ENCODE data around the gene SGCD.

Gene SGCD

GRCh38 chr5:156471893-156472292 is 144.9 kb downstream of the SGCD start:
- no peak for DNase-seq

- DNase-seq: no peak
These were observed 146.4 kb downstream of the SGCD start for GRCh38 chr5:156473269-156473908.

GRCh38 chr5:156474251-156474650 is 147.3 kb downstream of the SGCD start:
- no peak for DNase-seq

GRCh38 chr5:156475182-156476157 is 148.5 kb downstream of the SGCD start:
- no peak for DNase-seq

GRCh38 chr5:156476158-156476551 is 149.2 kb downstream of the SGCD start:
- DNase-seq: no peak

GRCh38 chr5:156476678-156477077 is 149.7 kb downstream of the SGCD start:
- no peak for DNase-seq

- no peak for DNase-seq
These were observed 150.2 kb downstream of the SGCD start for GRCh38 chr5:156477196-156477595.

- peak; percentile 62 for DNase-seq
These were observed 152.9 kb downstream of the SGCD start for GRCh38 chr5:156479849-156480248.

GRCh38 chr5:156481741-156482140 is 154.8 kb downstream of the SGCD start:
- DNase-seq: no peak

- DNase-seq: no peak
These were observed 155.9 kb downstream of the SGCD start for GRCh38 chr5:156482818-156483217.

- DNase-seq: no peak
These were observed 159.7 kb downstream of the SGCD start for GRCh38 chr5:156486394-156487238.

- DNase-seq: no peak
These were observed 164.8 kb downstream of the SGCD start for GRCh38 chr5:156491766-156492165.

- no peak for DNase-seq
These were observed 169.3 kb downstream of the SGCD start for GRCh38 chr5:156496291-156496690.

GRCh38 chr5:156497804-156498208 is 170.8 kb downstream of the SGCD start:
- DNase-seq: no peak

- no peak for DNase-seq
These were observed 171.4 kb downstream of the SGCD start for GRCh38 chr5:156498226-156498980.

GRCh38 chr5:156500755-156501154 is 173.8 kb downstream of the SGCD start:
- DNase-seq: no peak

- DNase-seq: no peak
These were observed 178.1 kb downstream of the SGCD start for GRCh38 chr5:156505101-156505500.

- DNase-seq: no peak
These were observed 186.3 kb downstream of the SGCD start for GRCh38 chr5:156513123-156513815.

- no peak for DNase-seq
These were observed 188.2 kb downstream of the SGCD start for GRCh38 chr5:156515121-156515520.

GRCh38 chr5:156515803-156516360 is 188.9 kb downstream of the SGCD start:
- no peak for DNase-seq

Data from stimulated activated CD4-positive, alpha-beta T cell treated with anti-CD3 and anti-CD28 coated beads, Interleukin-1b, Interleukin-23, amount 100 ng/mL, for 48 hours (primary cell).